Hematopoietic multipotent progenitor cell treated with erythropoietin and hydrocortisone succinate and interleukin-3 and kit ligand, for 15 days (in vitro differentiated cells): Measurements from ENCODE around the gene P4HA3.
"Not testable (repeated sequence)": the region's sequence is repeated elsewhere in the genome, so short reads cannot be mapped to it uniquely, and the experiment has no call there.

ENCODE experiments used
- DNase-seq: peaks from one replicate; pipeline ENCODE4 v3.0.0-alpha.2; 2015; ENCODE audit warnings: low spot score

The P4HA3 gene

DNA sequence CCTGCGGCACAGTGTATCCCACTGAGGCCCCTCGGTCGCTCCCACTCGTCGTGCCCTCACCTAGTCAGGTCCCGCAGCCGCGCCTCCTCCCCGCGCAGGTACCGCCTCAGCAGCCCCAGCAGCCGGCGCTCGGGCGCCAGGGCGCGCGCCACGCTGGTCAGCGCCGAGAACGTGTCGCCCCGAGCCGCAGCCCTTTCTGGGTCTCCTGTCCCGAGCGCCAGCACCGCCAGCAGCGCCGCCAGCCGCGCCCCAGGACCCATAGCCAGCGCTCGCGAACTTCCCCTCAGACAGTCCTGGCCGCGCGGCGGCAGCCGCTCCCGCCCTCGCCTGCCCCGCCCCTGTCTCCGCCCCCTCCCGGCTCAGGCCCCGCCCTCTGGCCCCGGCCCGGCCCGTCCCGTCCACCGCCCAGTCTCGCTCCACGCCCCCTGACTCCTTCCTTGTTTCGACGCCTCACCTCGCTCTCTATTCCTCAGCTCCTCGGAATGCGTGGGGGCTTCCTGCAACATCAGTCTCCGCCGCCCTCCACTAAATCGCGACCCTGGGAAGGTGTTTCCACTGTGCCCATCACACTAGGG is at the start of gene P4HA3:
TSS of gene P4HA3 (minus strand) at position 289 of the 575 bp plus-strand sequence. CDS start at position 260, 29 bp downstream.
- DNase-seq, result peak; percentile 74

DNA sequence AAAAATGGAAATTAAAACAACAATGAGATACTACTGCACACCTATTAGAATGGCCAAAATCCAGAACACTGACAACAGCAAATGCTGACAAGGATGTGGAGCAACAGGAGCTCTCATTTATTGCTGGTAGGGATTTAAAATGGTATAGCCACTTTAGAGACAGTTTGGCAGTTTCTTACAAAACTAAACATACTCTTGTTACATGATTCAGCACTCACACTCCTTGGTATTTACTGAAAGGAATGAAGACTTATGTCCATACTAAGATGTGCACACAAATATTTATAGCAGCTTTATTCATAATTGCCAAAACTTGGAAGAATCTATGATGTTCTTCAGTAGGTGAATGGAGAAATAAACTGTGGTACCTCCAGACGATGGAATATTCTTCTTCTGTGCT is 46.0 kb upstream of the P4HA3 start:
- no peak for DNase-seq

DNA sequence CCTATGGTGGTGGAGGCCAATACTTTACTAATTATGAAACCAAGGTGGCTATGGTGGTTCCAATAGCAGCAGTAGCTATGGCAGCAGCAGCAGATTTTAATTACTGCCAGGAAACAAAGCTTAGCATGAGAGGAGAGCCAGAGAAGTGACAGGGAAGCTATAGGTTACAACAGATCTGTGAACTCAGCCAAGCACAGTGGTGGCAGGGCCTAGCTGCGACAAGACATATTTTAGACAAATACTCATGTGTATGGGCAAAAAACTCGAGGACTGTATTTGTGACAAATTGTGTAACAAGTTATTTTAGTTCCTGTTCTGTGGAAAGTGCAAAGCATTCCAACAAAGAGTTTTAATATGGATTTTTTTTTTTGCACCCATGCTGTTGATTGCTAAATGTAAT is 44.2 kb upstream of the P4HA3 start:
- no peak for DNase-seq

DNA sequence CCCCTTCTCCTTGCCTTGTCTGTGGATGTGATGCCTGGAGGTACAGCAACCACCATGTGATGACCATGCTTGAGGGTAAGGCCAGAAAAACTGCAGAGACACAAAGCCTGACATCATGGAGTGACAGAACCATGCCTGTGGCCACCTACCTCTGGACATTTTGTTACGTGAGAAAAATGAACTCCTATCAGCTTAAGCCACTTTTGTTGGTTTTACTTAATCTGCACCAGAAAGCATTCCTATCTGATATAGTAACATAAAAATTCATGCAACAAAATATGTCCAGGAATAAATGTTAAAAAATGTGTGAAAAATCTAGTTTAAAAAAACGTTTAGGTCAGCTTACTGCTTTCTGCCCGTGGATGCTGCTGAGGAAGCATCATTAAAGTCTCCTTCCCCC is 42.6 kb upstream of the P4HA3 start:
- no peak for DNase-seq

DNA sequence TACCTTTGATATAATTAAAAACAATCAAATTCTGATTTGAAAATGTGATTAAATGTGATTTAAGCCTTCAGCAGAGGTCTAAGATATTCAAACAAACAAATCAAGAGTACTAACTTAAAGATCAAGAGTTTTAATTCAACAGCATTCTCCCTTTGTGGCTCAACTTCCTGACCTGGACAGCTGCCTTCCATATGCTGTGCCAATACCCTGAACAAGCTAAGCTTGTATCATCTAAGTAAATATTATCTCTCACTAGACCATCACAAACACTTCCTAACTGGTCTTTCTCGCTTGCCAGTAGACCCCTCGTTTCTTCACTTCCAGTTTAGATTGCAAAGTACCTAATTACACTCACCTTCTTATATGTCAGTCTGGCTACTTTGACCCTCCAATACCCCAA is 35.9 kb upstream of the P4HA3 start:
- DNase-seq, result no peak

DNA sequence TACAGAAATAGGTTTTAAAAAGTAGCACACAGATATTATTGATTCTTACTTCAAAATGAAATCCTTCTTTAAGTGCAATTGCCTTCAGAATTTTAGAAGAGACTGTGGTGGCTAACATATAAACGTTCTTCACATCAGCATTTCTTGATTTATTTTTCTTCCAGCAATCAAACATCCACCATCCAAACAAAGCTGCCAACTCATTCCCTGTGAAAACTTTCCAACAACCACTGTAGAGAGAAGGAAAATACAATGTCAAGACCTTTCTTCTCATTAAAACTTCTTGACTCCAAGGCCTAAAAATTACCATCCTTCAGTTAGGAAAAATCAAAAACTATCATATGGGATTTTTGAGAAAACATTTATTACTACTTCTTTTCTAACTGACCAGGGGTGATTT is 34.0 kb upstream of the P4HA3 start:
- no peak for DNase-seq

DNA sequence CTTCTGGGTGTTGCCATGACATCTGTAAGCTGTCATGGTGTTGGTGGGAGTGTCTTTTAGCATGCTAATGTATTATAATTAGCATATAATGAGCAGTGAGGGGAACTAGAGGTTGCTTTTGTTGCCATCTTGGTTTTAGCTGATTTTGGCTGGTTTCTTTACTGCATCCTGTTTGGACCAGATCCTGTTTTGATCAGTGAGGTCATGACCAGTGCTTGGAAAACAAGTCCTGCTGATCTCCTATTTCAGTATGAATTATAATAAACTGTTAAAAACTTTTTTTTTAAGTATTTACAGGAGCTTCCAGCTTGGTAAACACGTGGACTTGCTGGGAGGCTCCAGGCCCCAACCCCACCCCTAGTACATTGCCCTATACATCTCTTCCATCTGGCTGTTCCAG is 30.5 kb upstream of the P4HA3 start:
- no peak for DNase-seq

DNA sequence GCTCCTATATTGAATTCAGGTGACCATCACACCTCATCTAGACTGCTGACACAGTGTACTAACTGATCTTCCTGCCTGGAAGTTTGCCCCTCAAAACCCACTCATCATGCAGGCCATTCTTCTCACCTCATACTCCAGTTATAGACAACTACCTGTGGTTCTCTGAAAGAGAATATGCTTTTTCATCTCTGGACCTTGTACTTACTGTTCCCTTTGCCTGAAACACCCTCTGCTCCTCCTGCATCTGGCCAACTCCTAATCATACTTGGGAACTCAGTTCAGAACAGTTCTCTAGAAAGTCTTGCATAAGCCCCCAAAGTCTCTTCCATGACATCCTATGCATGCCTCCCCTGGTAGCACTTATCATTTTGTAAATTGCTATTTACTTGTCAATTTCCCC is 28.2 kb upstream of the P4HA3 start:
- no peak for DNase-seq

DNA sequence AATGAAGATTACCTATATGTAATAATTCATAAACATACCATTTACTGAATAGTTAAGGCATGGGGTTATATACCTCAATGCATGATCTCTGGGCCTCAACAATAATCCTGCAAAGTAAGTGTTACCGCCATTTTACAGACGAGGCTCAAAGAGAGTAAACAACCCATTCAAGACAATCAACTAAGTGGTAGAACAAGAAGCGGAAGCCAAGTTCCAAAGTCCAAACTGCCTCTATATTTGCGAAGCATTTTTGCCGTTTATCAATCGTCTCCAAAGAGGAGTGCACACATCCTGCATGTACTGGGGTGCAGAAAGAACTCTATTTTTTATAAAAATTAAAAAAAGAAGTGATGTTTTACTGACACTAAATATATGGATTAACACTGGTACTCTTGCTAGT is 27.5 kb upstream of the P4HA3 start:
- DNase-seq, result no peak

DNA sequence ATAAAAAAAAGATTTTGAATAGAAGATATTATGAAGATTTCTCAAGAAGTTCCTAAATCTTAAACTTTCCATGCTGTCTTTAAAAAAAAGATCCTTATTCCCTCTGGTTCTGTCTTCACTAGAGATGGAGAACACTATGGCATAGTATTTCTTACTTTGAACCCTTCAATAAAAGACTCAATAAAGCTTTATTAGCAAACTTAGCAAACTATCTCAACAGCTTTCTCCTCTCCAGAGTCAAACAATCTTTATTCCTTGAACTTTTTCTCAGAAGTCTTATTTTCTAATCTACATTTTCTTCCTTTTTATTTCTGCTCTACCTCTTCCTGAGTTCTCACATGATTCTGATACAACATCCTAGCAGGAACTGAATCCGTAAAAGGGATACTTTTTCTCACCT is 21.8 kb upstream of the P4HA3 start:
- no peak for DNase-seq

DNA sequence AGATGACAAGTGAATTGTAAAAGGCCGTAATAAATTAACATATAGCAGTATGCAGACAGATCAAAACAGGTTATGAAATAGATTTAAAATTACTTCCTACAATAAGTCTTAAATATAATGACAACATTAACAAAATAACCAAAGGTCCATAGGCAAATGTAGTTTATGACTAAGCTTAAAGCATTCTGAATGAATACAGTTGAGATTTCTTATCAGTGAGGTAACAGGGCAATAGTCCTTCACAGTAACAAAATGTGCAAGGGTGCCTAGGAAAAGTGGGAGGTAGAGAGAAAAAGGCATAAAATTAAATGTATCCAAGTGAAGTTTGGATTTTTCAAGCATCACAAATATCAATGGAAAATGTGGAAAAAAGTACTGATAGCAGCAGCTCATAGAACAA is 20.9 kb upstream of the P4HA3 start:
- DNase-seq, result peak; percentile 37

DNA sequence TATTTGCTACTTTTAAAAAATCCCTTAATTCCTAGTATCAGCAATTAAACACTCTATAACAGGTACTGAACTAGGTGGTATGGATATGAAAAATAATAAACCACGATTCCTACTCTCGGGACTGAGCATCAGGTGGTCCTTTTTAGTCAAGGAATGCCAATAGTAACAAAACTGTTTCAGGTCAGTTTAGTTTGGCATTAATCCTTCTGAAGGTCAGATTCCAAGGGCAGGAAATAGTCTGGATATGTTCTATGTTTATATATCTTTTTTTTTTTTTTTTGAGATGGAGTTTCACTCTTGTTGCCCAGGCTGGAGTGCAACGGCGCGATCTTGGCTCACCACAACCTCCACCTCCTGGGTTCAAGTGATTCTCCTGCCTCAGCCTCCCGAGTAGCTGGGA is 19.6 kb upstream of the P4HA3 start:
- not testable (repeated sequence) for DNase-seq

DNA sequence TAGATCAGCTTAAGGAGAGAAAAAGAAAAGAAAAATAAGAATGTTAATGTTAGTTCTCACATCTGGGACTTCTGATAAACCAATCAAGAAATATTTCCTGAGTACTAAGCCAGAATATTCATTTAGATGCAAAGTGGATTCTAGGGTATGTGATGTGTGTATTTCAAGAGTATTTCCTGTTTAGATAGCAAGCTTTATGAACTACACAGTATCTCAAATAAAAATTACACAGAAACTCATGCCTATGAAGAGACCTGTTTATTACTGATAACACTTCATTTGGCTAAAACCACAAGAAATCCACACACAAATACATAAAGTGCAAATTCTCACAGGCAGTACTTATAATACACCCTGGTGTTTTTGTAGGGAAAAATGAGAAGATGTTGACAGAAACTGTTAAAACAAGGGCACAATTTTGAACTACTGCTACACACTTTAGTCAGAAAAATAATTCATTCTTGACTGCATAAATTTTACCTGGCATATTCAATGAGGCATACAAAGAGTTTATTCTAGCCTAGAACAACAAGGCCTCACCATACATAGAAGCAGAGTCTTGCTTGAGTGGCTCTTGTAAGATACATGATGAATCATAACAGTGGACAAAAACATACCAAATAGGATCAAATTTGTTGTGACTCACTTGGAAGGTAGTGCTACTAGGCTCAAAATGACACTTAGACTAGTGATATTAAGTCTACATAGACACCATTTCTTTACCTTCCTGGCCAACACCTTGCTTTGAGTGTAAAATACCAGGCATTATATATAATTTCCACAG is 18.8 kb upstream of the P4HA3 start:
- peak; percentile 87 for DNase-seq

DNA sequence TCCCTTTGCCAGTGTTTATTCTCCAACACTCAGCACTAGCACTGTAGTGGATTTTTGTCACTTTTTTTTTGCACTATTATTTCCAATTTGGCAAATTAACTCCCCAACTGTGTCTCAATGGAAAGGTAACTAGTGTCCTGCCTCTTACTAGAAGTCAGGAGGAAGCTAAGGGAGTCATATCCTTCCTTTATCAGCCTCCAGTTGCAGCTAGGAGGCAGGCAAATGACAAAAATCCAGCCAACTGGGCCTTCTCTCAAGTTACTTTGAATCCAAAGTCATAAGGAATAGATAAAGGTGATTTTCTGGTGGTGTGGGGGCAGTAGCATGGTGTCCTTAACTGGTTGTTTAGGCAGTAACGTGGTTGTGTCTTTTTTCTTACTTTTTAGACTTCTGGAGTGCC is 15.6 kb upstream of the P4HA3 start:
- DNase-seq, result peak; percentile 18

DNA sequence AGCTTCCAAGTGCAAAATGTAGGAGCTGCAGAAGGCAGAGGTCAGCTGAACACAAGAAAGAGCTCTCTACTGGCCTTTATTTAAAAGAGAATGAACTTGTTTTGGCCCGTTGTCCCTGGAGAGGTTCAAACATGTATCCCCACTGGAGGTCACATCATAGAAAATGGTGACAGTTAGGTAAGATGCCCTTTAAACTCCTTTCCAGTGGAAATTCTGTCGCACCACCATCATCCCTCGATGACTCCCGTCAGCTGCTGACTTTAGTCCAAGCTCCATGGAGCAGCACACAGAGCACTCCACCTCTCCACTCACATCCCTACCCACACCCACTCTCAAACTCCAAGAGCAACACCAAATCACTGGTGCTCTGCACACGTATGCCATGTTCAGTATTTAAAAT is 15.2 kb upstream of the P4HA3 start:
- DNase-seq, result no peak

DNA sequence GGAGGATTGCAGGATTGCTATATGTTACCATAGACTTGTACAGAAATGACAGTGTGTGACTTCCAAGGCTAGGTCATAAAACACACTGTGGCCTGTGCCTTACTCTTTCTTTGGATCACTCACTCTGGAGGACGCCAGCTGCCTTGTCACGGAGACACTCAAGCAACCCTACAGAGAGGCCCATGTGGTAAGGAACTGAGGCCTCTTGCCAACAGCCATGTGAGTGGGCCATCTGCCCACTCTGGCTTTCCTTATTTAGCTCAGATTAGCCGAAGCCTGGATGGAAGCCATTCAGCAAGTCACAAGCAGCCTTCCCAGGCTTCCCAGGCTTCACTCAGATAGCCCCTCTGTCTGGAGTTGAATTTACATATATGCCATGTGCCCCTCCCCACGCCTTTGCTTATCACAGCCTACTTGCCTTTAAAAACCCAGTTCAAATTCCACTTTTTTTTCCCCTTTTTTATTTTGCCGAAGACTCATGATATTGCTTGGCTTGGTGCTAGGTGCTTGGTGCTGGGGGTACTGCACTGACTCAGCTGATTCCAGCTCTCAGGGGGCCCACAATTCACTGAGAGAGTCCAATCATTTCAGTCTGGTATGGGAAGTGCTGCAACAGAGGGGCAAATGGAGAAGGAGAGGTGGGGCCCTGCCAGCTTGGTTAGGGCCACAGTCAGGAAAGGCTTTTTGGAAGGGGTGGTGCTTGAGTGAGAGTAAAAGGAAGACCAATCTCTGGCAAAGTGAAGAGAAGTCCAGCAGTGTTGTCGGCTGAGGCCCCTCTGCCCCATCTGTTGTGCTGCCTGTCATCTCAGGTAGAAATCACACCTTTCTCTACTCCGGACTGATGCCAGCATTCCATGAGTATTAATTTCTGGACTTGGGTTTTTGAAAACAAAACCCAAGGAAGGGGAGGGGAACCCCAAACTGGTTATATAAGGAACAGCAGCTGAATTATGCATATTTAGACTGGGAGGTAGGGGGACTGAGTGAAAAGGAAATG is 14.5 kb upstream of the P4HA3 start:
- peak; percentile 35 for DNase-seq

DNA sequence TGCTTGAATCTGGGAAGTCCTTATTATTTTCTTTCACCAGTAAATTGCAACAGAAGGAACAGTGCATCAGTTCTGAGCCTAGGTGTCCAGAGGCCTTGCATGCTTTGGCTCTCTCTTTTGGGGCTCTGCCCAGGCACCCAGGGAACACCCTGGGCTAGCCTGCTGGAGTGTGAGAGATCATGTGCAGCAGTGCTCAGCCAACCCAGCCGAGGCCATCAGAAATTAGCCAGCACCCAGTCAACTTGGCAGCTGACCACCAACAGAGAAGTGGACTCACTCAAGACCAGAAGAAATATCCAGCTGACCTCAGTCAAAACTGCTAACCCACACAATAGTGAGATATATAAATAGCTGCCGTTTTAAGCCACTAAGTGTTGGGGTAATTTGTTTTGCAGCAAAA is 11.2 kb upstream of the P4HA3 start:
- no peak for DNase-seq

DNA sequence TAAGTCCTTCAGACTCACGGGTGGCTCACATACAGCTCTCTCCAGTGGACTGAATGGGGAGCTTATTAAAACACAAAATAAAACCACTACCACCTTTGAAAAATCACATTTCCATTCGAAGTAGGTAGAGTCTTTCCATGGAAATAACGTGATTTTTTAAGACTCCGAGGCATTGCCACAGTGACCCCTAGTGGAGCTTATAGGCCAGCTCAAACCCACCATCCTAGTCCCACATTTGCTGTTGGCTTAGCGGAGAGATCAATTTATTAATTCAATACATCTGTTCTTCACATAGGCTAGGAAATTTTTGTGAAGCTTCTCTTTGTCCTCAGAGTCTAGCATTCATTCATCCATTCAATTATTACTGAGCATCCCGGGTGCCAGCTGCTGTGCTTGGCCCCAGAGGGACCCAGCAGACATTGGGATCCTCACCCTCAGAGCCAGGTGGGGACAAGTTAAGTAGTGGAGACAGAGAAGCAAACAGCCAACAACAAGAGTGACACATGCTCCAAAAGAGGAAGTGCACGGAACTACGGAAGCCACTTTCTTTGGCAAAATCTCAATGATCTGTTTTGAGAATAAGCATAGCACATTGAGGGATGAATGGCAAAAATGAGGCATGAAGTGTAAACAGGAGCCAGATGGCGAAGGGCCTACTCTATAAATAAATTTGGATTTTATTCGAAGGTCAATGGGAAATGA is 10.2 kb upstream of the P4HA3 start:
- peak; percentile 42 for DNase-seq

DNA sequence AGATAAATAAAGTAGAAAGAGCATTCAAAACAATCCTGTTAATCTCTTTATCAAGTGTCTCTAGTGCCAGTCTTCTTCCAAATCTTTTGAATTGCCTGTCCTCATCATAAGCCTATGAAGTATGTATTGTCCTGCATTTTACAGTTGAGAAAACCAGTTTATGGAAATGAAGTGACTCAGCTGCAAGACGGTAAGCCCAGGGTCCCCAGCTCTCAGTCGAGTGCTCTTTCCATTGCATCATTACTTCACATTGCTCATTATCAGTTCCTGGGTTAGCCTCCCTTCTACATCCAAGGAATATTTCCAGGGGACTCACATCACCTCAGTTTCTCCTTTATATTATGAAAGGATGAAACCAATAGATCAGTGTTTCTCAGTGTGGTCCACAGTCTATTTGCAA is 9.1 kb upstream of the P4HA3 start:
- no peak for DNase-seq

DNA sequence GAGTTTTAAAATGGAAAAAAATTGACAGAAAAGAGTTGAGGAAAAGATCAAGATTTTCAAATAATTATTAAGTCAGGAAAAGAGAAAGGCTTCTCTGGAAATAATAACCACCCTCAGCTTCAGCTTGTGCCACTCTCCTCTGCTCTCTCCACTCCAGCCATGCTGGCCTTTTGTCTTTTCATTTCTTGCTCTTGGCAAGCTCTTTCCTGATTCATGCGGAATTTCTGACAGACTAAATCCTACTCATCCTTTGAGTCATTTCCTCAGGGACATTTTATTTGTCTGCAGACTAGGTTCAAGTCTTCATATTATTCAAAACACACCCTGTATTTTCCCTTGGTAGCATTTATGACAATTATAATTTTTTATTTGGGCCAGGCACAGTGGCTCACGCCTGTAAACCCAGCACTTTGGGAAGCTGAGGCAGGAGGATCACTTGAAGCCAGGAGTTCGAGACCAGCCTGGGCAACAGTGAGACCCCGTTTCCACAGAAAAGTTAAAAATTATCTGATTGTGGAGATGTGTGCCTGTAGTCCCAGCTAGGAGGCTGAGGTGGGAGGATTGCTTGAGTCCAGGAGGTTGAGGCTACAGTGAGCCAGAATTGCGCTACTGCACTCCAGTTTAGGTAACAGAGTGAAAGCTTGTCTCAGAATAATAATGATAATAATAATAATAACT is 7.8 kb upstream of the P4HA3 start:
- DNase-seq, result no peak

DNA sequence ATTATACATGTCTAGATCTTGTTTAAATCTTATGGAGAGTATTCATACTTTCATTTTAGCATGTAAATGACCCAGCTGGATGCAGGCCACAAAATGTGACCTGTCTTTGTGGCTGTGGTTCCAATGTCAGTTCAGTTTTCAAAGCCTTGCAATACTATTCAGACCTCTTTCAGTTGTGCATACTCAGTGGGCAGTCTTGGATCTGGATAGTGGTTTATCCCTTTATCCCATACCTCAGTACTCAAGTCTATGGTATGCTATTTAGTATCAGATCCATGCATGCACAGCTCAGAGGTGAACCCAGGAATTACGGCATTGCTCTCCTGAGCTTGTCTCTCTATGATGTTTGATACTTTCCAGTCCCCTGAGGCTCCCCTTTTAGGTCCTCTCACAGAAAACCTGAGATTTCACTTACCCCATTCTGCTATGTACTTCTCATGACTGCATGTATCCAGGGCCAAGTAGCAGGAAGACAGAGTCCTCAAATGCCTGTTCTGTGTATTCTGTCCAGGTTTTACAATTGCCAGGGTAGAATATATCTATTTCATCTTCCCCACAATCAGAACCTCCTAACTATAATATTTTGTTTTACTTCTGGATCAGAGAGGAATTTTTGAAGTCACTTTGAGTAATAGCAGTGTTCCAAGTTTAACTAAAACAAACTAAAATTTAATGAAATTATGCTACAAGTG is 6.9 kb upstream of the P4HA3 start:
- DNase-seq, result no peak
